Tibial artery (tissue), 4 donors: ENCODE data around the gene DLG2.

ENCODE experiments used
- DNase-seq, 2 donors: peaks; one replicate each; pipeline ENCODE4 v3.0.0-alpha.2; 2019
- H3K27ac ChIP-seq, 2 donors: fragments of 200-600 bp; sonication (generic) in 1 of 2; 1 replicate in 1 of 2; 2 replicates in 1 of 2; pipeline ENCODE4 v1.5.1; 2018 to 2019; ENCODE audit warnings: mild to moderate bottlenecking in 1 of 2
- H3K27me3 ChIP-seq, 2 donors: fragments of 200-600 bp; sonication (generic) in 1 of 2; one replicate each; pipeline versions ENCODE4 v1.5.1 to v1.6.0; 2016 to 2019
- H3K36me3 ChIP-seq, 3 donors: fragments of 200-600 bp; sonication (generic) in 2 of 3; one replicate each; pipeline ENCODE4 v1.5.1; 2016 to 2019; ENCODE audit warnings: mild to moderate bottlenecking in 2 of 3
- H3K4me1 ChIP-seq, 4 donors: fragments of 200-600 bp; sonication (generic) in 2 of 4; 1 replicate in 3 of 4; 2 replicates in 1 of 4; pipeline ENCODE4 v1.5.1; 2016 to 2019
- H3K4me3 ChIP-seq, 2 donors: fragments of 200-600 bp; sonication (generic) in 1 of 2; 1 replicate in 1 of 2; 2 replicates in 1 of 2; pipeline ENCODE4 v1.5.1; 2018 to 2019; ENCODE audit warnings: mild to moderate bottlenecking in 2 of 2
- H3K9me3 ChIP-seq, 3 donors: fragments of 200-600 bp; sonication (generic) in 1 of 3; one replicate each; pipeline ENCODE4 v1.5.1; 2016 to 2019
- CTCF ChIP-seq, 2 experiments: fragments of 200-600 bp in 1 of 2; fragments of 450-650 bp in 1 of 2; IDR thresholded peaks; one replicate each; pipeline ENCODE4 v1.5.1; 2017 to 2019; ENCODE audit warnings: antibody characterized with exemption in 2 of 2, mild to moderate bottlenecking in 1 of 2, moderate library complexity in 1 of 2
- intact Hi-C: fragments of 100-400 bp; cut with DNase I; formaldehyde crosslinking; loops from one replicate; pipeline ENCODE4 v1.15.0; 2023; ENCODE audit warnings: low total_unique reads

The DLG2 gene

GRCh38 chr11:84887055-84887629 lies 740.0 kb downstream of the DLG2 start:
- Histone ChIP-seq H3K27me3 (no peaks in the 10 kb centered on the region), H3K4me1 (peaks cover 0 to 21% (median 0%) of the 10 kb centered on the region in 4 donors), H3K27ac (no peak overlapping the region), H3K4me3 (no peak overlapping the region), H3K9me3 (no peaks in the 10 kb centered on the region), H3K36me3 (no peaks in the 10 kb centered on the region)
- DNase-seq = no peak
- intact Hi-C loops = no loop called here
- TF ChIP-seq CTCF (IDR thresholded peaks at IDR 0.05) = no peak

- intact Hi-C loops = no loop called here
- Histone ChIP-seq H3K4me3 (no peak overlapping the region), H3K9me3 (no peaks in the 10 kb centered on the region), H3K4me1 (peaks cover 0 to 21% (median 0%) of the 10 kb centered on the region in 4 donors), H3K36me3 (no peaks in the 10 kb centered on the region), H3K27ac (no peak overlapping the region), H3K27me3 (no peaks in the 10 kb centered on the region)
- no peak for TF ChIP-seq CTCF (IDR thresholded peaks at IDR 0.05)
- DNase-seq = no peak
These were observed 740.8 kb downstream of the DLG2 start for GRCh38 chr11:84886344-84886743.

- no peaks in the 10 kb centered on the region for H3K36me3 ChIP-seq
- H3K4me3 ChIP-seq = no peak overlapping the region
- intact Hi-C loops = no loop called here
- no peak for DNase-seq
- H3K9me3 ChIP-seq = no peaks in the 10 kb centered on the region
- H3K4me1 ChIP-seq = peaks cover 0 to 21% (median 0%) of the 10 kb centered on the region in 4 donors
- TF ChIP-seq CTCF (IDR thresholded peaks at IDR 0.05) = no peak
- H3K27me3 ChIP-seq = no peaks in the 10 kb centered on the region
- no peak overlapping the region for H3K27ac ChIP-seq
These were observed 742.3 kb downstream of the DLG2 start for GRCh38 chr11:84884836-84885235.

- intact Hi-C loops = no loop called here
- Histone ChIP-seq H3K4me3 (no peak overlapping the region), H3K27ac (no peak overlapping the region), H3K4me1 (peaks cover 0 to 21% (median 0%) of the 10 kb centered on the region in 4 donors), H3K36me3 (no peaks in the 10 kb centered on the region), H3K27me3 (no peaks in the 10 kb centered on the region), H3K9me3 (no peaks in the 10 kb centered on the region)
- DNase-seq = no peak
- no peak for TF ChIP-seq CTCF (IDR thresholded peaks at IDR 0.05)
These were observed 745.1 kb downstream of the DLG2 start for GRCh38 chr11:84882056-84882455.

GRCh38 chr11:84871116-84871515 lies 756.0 kb downstream of the DLG2 start:
- no peak for DNase-seq
- Histone ChIP-seq H3K36me3 (no peaks in the 10 kb centered on the region), H3K9me3 (no peaks in the 10 kb centered on the region), H3K27me3 (no peaks in the 10 kb centered on the region), H3K4me1 (peaks cover 0 to 18% (median under 1%) of the 10 kb centered on the region in 4 donors), H3K4me3 (no peak overlapping the region), H3K27ac (no peak overlapping the region)
- TF ChIP-seq CTCF (IDR thresholded peaks at IDR 0.05) = no peak
- intact Hi-C loops = no loop called here

GRCh38 chr11:84870486-84870885 lies 756.7 kb downstream of the DLG2 start:
- Histone ChIP-seq H3K36me3 (no peaks in the 10 kb centered on the region), H3K9me3 (no peaks in the 10 kb centered on the region), H3K27me3 (no peaks in the 10 kb centered on the region), H3K4me3 (no peak overlapping the region), H3K4me1 (peaks cover 0 to 25% (median 5%) of the 10 kb centered on the region in 4 donors), H3K27ac (no peak overlapping the region)
- no peak for TF ChIP-seq CTCF (IDR thresholded peaks at IDR 0.05)
- intact Hi-C loops = no loop called here
- no peak for DNase-seq
